HuH-7 (cell line): Measurements from ENCODE around the gene GATA2.
A peak's percentile ranks its signal among the peaks of the same experiment; 100 is the strongest.

Experiments
- DNase-seq: peaks from one replicate; pipeline ENCODE4 v3.0.0; 2011; ENCODE audit warnings: low spot score

GATA2 gene

DNA sequence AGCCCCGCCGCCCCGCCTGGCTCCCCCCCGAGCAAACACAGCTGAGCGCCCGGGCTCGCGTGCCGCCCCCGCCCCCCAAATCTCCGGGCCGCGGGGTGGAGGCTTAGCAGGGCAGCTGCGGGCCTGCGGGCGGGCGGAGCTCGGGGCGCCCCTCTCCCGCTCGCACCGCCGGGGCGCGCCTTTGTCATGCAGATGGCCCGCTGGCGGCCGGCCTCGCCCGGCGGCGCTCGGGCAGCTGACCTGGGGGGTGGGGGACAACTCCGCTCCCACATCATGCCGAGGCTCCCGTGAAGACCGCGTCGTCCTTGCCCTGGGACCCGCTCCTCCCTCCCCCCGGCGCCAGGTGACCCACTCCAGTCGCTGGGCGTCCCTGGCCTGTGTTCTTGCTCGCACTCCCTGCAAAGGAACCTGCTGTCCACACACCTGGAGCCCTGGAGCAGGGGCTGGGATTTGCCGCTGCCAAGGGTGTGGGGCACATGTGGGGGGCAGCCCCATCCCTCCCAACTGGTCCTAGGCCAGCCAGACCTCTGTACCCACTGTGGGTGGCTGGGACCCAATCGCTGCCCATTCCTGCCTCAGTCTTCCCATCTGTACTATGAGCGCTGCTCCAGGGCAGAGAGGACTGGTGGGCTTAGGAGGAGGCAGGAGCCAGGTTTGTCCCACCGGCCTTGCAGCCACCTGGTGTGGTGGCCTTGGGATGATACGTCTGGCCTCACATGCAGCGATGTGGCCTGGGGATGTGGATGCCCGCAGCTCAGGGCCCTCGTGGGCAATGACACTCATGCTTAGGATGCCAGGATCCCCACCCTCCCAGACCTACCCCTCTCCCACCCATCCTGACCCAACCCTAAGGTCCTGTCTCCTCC lies 59.8 kb downstream of the GATA2 start:
- DNase-seq = peak; percentile 51

DNA sequence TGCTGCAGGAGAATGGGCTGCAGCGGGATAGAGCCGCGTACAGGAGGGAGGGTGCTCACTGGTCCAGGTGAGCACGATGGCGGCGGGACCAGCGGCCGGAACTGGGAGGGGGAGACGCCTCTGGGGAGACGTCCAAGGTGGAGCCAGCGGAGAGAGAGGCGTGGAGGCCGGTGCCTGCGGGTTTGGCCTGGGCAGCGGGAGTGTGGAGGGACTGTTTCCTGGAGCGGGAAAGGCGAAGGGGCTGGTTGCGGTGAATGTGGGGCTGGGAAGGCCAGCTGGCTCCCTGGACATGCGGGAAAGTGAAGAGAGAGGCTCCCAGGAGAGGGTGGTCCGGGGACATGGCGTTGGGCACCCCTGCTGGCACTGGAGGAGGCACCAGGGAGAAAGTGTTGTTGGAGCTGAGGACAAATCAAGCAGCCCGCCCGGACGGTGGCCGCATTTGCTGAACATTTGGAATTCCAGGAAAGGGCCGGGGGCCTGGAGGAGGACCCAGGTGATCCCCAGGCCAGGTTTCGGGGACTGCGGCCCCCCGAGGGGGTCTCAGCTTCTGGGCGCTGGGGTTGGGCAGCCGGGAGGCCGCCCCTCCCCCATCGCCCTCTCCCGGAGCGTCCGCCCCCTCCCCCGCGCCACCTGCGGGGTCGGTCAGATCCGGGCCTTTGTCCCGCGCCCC lies 60.6 kb downstream of the GATA2 start:
- peak; percentile 51 for DNase-seq

DNA sequence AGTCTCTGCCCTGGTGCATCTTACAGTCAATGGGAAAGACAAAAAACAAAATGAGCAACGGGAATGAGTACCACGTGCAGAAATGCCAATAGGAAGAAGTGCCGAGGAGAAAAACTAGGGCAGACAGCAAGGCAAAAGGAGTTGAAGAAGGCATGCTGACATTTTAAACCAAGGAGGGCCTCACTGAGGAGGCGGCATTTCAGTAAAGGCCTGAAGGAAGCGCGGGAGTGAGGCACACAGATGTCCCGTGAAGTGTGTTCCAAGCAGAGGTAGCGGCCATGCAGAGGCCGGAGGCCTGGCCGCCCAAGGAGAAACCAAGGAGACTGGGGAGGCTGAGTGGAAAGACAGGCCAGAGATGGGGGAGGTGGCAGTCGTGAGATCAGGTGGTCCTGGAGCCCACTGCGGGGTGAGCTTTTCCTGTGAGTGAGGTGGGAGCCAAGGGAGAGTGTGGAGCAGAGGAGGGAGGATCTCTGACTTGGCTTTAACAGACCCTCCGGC lies 61.1 kb downstream of the GATA2 start:
- DNase-seq = no peak

DNA sequence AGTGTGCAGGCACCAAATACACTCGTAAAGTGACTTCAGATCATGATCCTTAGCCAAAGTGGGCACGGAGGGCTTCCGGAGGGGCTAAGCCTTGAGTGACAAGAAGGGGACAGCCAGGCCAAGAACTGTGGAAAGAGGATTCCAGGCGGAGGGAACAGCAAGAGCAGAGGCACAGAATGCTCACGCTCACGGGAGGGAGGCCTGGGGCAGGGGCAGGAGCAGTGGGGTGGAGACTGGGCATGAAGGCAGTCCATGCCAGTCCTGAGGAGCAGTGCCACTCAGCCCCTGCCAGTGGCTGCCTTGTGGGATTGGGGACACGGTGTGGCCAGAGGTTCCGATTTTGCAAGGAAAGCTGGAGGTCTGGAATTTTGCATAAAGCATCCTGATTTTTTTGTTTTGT lies 62.3 kb downstream of the GATA2 start:
- no peak for DNase-seq

DNA sequence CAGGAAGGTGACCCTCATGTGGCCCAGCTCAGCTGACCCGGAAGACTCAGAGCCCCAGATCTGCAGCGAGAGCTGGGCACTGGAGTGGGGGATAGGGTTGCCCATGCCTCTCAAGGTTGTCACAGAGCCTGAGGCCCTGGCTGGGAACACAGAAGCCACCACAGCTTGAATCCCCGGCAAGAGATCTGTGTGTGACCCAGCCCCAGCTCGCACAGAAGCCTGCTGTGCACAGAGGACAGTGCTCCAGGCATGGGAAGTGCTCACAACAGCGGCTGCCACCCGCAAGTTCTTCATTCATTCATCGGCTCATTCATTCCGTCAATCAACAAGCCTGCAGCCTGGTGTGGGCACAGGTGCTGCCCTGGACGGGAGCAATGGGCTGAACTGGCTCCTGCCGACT lies 62.7 kb downstream of the GATA2 start:
- no peak for DNase-seq

DNA sequence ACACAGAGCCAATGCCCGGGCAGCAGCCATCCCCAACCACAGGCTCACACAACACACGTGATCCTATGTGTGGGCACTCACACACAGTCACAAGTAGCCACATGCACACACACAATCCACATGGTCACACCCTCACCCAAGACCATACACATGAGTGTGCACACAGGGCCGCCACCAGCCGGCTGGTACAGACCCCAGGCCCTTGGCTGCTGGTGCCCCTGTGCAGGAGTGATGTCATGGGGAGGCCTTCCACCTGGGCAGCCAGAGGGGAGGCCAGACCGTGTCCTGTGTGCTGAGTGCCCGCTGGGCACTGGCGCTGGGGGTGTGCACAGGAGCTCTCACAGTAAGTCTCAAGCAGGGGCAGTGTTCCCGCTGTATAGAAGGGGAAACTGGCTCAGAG lies 63.2 kb downstream of the GATA2 start:
- no peak for DNase-seq
